OCI-LY1 (cell line): Measurements from ENCODE around the gene SLC25A45.

Source experiments
- H2AFZ ChIP-seq: fragments of 200-600 bp; sonication (generic), shearing (Covaris generic); 2 replicates; pipeline ENCODE4 v1.6.0; 2014; ENCODE audit warnings: antibody characterized with exemption, mild to moderate bottlenecking, low read length
- H3F3A ChIP-seq: fragments of 200-600 bp; sonication (generic), shearing (Covaris generic); 2 replicates; pipeline ENCODE4 v1.6.0; 2014; ENCODE audit warnings: mild to moderate bottlenecking, antibody characterized with exemption, low read length, moderate library complexity; ENCODE audit not compliant: insufficient read depth
- H3K27ac ChIP-seq: fragments of 200-600 bp; sonication (generic); 2 replicates; pipeline ENCODE4 v1.5.1; 2014; ENCODE audit warnings: low read length, mixed run types, mild to moderate bottlenecking, low read depth; ENCODE audit not compliant: poor library complexity, severe bottlenecking
- H3K27me3 ChIP-seq: fragments of 200-600 bp; sonication (generic); 2 replicates; pipeline ENCODE4 v1.6.0; 2014; ENCODE audit warnings: antibody characterized with exemption, mild to moderate bottlenecking, low read length, moderate library complexity; ENCODE audit not compliant: insufficient read depth
- H3K36me3 ChIP-seq: fragments of 200-600 bp; sonication (generic); 2 replicates; pipeline ENCODE4 v1.6.1; 2014; ENCODE audit warnings: mild to moderate bottlenecking, antibody characterized with exemption, low read length, moderate library complexity, mixed read lengths; ENCODE audit not compliant: insufficient read depth
- H3K4me1 ChIP-seq: fragments of 200-600 bp; sonication (generic); 2 replicates; pipeline ENCODE4 v1.5.1; 2014; ENCODE audit warnings: mild to moderate bottlenecking, low read length, moderate library complexity; ENCODE audit not compliant: insufficient read depth, severe bottlenecking
- H3K4me2 ChIP-seq: fragments of 200-600 bp; sonication (generic), shearing (Covaris generic); 2 replicates; pipeline ENCODE4 v1.6.1; 2014; ENCODE audit warnings: low read length
- H3K4me3 ChIP-seq: fragments of 200-600 bp; sonication (generic); 2 replicates; pipeline ENCODE4 v1.5.1; 2014; ENCODE audit warnings: low read length, low read depth, mild to moderate bottlenecking, mixed read lengths; ENCODE audit not compliant: poor library complexity, severe bottlenecking
- H3K79me2 ChIP-seq: fragments of 200-600 bp; shearing (Covaris generic); 2 replicates; pipeline ENCODE4 v1.6.1; 2016; ENCODE audit warnings: mixed run types, low read length, mixed read lengths; ENCODE audit not compliant: insufficient read depth
- H3K9ac ChIP-seq: fragments of 200-600 bp; sonication (generic), shearing (Covaris generic); 2 replicates; pipeline ENCODE4 v1.6.1; 2014; ENCODE audit warnings: mild to moderate bottlenecking, low read length, mixed read lengths
- H3K9me2 ChIP-seq: fragments of 200-600 bp; sonication (generic), shearing (Covaris generic); 2 replicates; pipeline ENCODE4 v1.6.1; 2014; ENCODE audit warnings: low read depth, mild to moderate bottlenecking, low read length, mixed read lengths
- H3K9me3 ChIP-seq: fragments of 200-600 bp; shearing (Covaris generic); 2 replicates; pipeline ENCODE4 v1.6.1; 2014; ENCODE audit warnings: low read length, mixed read lengths
- H4K20me1 ChIP-seq: fragments of 200-600 bp; sonication (generic), shearing (Covaris generic); 2 replicates; pipeline ENCODE4 v1.6.0; 2016; ENCODE audit warnings: mild to moderate bottlenecking, low read length; ENCODE audit not compliant: insufficient read depth
- CTCF ChIP-seq: fragments of 200-600 bp; sonication (generic), shearing (Covaris generic); IDR thresholded peaks from 2 replicates; pipeline ENCODE4 v1.5.1; 2017; ENCODE audit warnings: mild to moderate bottlenecking, antibody characterized with exemption, low read length, moderate library complexity, mixed read lengths
- EZH2 ChIP-seq: fragments of 200-600 bp; sonication (generic), shearing (Covaris generic); IDR thresholded peaks from 2 replicates; pipeline ENCODE4 v1.8.0; 2017; ENCODE audit warnings: borderline replicate concordance, mixed run types, mild to moderate bottlenecking, antibody characterized with exemption, low read length, moderate library complexity, mixed read lengths

Gene SLC25A45

GRCh38 chr11:65357856-65358356, 24.5 kb downstream of the SLC25A45 start:
- Histone ChIP-seq H3K4me3 (no peak overlapping the region), H2AFZ (no peak overlapping the region), H3K4me2 (no peak overlapping the region), H3K9me2 (no peaks in the 10 kb centered on the region), H3K4me1 (peaks cover 11% of the 10 kb centered on the region), H3K9me3 (no peaks in the 10 kb centered on the region), H3K36me3 (no peaks in the 10 kb centered on the region), H3K79me2 (no peaks in the 10 kb centered on the region), H3K9ac (no peak overlapping the region), H3K27me3 (peaks cover 7% of the 10 kb centered on the region; the same call in 1 of the 2 replicates), H3K27ac (no peak overlapping the region), H4K20me1 (no peaks in the 10 kb centered on the region), H3F3A (no peaks in the 10 kb centered on the region; the same call in 1 of the 2 replicates)
- TF ChIP-seq EZH2 (no peak), CTCF (no peak)

- peaks cover 3% of the 10 kb centered on the region for H3K4me1 ChIP-seq
- no peaks in the 10 kb centered on the region; the same call in 1 of the 2 replicates for H3F3A ChIP-seq
- peaks cover 13% of the 10 kb centered on the region; the same call in 1 of the 2 replicates for H3K36me3 ChIP-seq
- H3K27ac ChIP-seq = no peak overlapping the region
- H3K79me2 ChIP-seq = no peaks in the 10 kb centered on the region
- H2AFZ ChIP-seq = no peak overlapping the region
- no peak overlapping the region for H3K4me2 ChIP-seq
- no peak for TF ChIP-seq EZH2
- no peak for TF ChIP-seq CTCF
- H4K20me1 ChIP-seq = no peaks in the 10 kb centered on the region
- peaks cover 7% of the 10 kb centered on the region; the same call in 1 of the 2 replicates for H3K27me3 ChIP-seq
- H3K9me2 ChIP-seq = no peaks in the 10 kb centered on the region
- no peaks in the 10 kb centered on the region for H3K9me3 ChIP-seq
- H3K4me3 ChIP-seq = no peak overlapping the region
- no peak overlapping the region for H3K9ac ChIP-seq
These were observed 26.0 kb downstream of the SLC25A45 start for GRCh38 chr11:65356394-65356972.

GRCh38 chr11:65355776-65356393, 26.6 kb downstream of the SLC25A45 start:
- Histone ChIP-seq H4K20me1 (no peaks in the 10 kb centered on the region), H3K4me1 (peaks cover 3% of the 10 kb centered on the region), H3K9me3 (no peaks in the 10 kb centered on the region), H3K9me2 (no peaks in the 10 kb centered on the region), H2AFZ (no peak overlapping the region), H3K9ac (no peak overlapping the region), H3K4me2 (no peak overlapping the region; the same call in 1 of the 2 replicates), H3K79me2 (no peaks in the 10 kb centered on the region), H3K27me3 (peaks cover 7% of the 10 kb centered on the region; the same call in 1 of the 2 replicates), H3F3A (no peaks in the 10 kb centered on the region; the same call in none of the 2 replicates), H3K4me3 (no peak overlapping the region), H3K36me3 (peaks cover 19% of the 10 kb centered on the region), H3K27ac (no peak overlapping the region)
- no peak for TF ChIP-seq CTCF
- no peak for TF ChIP-seq EZH2
